TTC549 (cell line): ENCODE measurements around the gene KIF18B.
A peak's percentile ranks its signal among the peaks of the same experiment; 100 is the strongest.

Experiments
- FAIRE-seq: peaks from 2 replicates; lab custom pipeline; 2012; peaks lifted over from hg19 to GRCh38; lab: Jason Lieb, UNC

KIF18B gene

GRCh38 chr17:44947461-44948314 lies at the start of gene KIF18B:
Gene KIF18B, minus strand, starts transcription at chr17:44947773. Its CDS starts 11,429 bp downstream, at chr17:44936344.
- peak; percentile 23 for FAIRE-seq

- no peak for FAIRE-seq
These were observed 48.7 kb upstream of the KIF18B start for GRCh38 chr17:44996304-44996703.

GRCh38 chr17:44995436-44996001 lies 47.9 kb upstream of the KIF18B start:
- FAIRE-seq, result no peak

DNA sequence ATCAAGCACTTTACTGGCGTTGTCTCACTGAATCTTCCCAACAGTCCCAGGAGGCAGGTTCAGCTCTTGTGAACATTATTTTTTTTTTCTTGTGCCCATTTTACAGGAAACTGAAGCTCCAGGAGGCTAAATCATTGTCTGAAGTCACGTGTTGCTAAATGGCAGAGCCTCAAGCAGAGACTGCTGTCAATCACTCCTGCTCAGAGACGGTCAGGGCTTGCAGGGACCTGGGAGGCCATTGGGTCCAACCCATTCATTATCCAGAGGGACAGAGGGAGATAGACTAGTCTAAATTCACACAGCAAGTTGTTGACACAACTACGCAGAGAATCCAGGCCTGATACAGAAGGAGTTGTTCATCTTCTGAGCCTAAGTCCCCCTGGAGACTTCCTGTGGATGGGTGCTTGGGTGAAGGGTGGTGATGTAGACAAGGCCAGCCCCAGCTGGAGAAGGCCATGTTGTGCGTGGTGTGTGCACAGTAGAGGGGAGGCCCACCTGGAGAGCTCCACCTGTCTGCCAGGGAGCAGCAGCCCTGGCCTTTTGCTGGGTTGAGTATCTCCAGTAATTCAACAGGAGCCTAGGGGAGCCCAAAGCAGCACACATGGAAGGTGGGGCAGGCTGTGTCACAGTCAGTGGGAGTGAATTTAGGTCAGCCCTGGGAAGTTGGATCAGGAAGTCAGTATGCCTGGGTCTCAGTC lies 44.8 kb upstream of the KIF18B start:
- no peak for FAIRE-seq

- no peak for FAIRE-seq
These were observed 43.4 kb upstream of the KIF18B start for GRCh38 chr17:44990994-44991393.

DNA sequence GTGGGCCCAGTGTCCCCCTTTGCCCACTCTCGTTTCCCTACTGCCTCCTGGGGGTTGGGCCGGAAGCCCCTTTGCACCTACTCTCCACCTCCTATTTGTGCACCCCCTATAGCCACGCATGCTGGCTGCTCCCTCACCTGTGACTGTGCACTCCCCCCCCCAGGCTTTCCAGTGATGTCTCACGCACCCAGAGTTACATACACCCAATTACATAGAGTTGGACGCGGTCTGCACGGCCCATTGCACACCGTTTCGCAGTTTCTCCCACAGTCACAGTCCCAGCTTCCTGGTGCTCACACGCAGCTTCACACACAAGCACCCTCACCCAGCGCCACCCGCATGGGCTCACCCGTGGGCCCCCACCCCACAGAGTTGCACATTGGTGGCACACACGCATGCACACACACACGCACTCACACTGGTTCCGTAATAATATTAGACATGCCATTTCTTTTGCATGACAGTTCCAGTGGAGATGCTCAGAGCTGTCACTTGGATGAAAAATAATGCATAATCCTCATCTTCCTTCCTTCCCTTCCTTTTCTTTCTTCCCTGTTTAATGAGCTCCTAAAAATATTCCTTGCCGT lies 42.1 kb upstream of the KIF18B start:
- no peak for FAIRE-seq

GRCh38 chr17:44988044-44988942 lies 40.7 kb upstream of the KIF18B start:
- no peak for FAIRE-seq

GRCh38 chr17:44983563-44983962 lies 36.0 kb upstream of the KIF18B start:
- FAIRE-seq, result no peak

- FAIRE-seq, result no peak
These were observed 34.6 kb upstream of the KIF18B start for GRCh38 chr17:44982113-44982702.

DNA sequence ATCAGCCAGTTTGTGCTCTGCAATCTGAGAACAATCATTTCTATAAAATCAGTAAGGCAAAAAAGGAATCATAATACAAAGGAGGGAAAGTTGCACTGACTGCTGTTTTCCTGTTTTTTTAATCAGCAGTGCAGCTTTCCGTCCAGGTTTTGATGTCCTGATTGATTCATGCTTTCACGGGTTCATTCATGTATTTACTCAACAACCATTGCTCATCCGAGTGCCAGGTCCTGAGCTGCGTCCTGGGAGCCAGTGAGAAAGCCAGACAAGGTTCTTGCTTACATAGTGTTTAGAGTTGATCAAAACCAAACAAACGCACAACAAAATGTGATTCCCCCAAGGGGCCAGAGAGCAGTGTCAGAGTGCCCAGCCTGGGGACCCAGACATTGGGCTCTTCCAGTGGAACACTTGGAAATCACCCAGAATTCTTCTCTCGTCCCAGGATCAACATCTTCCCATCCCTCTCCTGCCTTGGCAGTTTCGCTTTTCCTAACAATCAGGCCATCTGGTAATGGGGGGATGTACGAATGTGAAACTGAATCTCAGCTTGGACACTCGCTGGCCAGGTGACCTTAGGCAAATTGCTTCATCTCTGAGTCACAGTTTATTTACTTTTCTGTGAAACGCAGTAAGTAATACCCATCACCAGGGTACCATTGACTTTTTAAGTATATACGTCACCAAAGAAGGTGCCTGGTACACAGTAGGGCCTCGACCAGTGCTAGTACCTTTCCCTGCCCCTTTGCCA lies 33.8 kb upstream of the KIF18B start:
- FAIRE-seq, result no peak

GRCh38 chr17:44979426-44979995 lies 31.9 kb upstream of the KIF18B start:
- no peak for FAIRE-seq

DNA sequence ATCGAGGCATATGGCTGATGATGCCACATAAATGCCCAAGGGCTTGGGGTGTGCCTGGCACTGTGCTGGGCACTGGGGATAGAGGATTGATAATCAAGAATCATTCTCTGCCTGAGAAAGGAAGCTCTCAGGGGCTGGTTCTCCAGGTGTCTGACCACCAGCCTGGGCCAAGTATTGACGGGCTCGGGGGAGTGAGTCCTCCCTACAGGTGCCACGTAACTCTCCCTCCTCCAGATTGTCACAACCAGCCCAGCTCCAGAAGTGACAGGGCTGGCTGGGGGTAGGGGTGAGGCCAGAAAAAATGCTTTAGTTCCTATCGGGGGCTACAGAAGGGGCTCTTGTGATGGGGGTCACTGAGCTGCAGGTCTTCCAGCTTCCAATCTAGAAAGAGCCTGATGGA lies 31.2 kb upstream of the KIF18B start:
- no peak for FAIRE-seq

GRCh38 chr17:44977814-44978550 lies 30.4 kb upstream of the KIF18B start:
- FAIRE-seq, result no peak

GRCh38 chr17:44977065-44977464 lies 29.5 kb upstream of the KIF18B start:
- FAIRE-seq, result no peak

DNA sequence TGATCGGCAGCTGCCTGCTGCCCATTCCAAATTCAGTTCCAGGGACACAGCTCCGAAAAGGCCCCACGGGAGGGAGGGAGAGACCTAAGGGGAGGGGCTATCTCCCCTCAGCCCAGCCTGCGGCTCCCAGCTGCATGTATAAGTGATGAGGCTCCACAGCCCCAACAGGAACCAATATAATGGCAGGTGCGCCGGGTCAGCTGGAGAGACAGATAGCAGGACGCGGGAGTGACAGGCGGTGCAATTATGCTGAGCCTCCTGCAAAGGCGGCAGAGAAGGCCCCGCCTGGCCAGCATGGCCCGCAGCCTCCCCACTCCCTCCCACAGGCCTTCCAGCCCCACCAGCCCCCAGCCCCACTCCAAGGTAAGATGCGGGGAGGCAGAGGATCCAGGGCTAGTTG lies 28.6 kb upstream of the KIF18B start:
- FAIRE-seq, result no peak

GRCh38 chr17:44972953-44973352 lies 25.4 kb upstream of the KIF18B start:
- FAIRE-seq, result no peak

DNA sequence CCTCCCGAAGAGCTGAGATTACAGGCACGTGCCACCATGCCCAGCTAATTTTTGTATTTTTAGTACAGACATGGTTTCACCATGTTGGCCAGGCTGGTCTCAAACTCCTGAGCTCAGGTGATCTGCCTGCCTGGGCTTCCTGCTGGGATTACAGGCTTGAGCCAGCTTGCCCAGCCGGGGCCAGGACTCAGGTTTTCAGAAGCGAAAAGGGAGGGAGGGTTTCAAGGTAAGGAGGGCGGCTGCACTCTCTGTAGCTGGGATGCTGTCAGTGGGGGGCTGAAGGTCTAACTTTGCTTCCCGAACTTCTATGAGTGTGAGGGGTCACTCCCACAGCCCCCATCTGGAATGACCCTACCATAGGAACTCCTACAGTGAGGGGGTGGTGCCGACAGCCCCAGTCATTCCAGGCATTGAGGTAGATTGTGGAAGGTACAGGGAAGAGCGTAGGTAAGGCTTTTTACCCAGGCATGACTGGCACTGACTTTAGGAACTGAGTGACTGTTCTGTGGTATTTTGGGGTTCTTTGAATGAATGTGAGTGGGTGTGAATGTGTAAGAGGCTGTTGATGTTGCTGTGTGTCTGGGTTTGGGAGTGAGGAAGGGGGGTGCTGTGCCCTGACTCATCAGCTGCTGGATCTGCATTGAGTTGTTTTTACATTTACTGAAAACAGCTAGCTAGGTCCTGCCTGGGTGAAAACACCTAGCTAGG lies 24.4 kb upstream of the KIF18B start:
- FAIRE-seq, result no peak

DNA sequence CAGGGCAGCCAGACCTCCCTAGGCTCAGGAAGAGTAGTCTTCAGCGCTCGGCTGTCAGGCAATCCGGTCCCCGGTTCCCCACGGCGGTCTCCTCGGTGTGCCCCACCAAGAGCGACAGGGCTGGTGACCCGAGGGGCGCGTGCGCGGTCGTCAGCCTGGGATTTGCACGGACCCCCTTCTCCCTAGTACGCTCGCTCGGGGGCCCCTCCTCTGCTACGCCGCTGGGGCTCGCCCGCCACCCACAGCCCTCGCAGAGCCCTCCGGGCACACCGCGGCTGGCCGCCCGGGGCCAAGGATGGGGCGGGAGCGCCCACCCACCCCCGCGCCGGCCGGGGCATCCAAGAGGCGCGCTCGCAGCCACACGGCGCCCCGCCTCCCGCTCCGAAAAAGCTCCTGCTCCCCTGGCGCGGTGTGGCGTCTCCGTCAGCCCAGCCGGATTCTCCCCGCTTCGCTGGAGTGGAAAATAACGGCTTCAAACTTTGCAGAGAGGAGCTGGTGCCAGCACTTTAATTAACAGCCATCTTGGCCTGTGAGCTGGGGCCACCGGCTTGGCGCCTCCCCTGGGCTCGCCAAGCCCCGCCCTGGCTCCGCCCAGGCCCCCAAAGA lies 22.7 kb upstream of the KIF18B start:
- FAIRE-seq, result no peak
